LHCN-M2 (cell line): ENCODE data around the gene PICK1. TPM values are rescaled to one million over a fixed set of nuclear protein-coding genes. Genes with fewer than 3 reads are reported as not detected.
"Not testable (repeated sequence)": the region's sequence is repeated elsewhere in the genome, so short reads cannot be mapped to it uniquely, and the experiment has no call there.

Source experiments
- DNase-seq: peaks from one replicate; pipeline ENCODE4 v3.0.0-alpha.2; 2012; ENCODE audit warnings: low read depth
- total RNA-seq: library from RNA; depleted of rRNA; stranded (reverse); fragments of >200 nt; gene quantifications from 2 replicates; pipeline ENCODE4 v1.2.3, GENCODE V29; 2014

Gene PICK1
- total RNA-seq, 1 experiment from 2014 or later = 5.2 TPM

DNA sequence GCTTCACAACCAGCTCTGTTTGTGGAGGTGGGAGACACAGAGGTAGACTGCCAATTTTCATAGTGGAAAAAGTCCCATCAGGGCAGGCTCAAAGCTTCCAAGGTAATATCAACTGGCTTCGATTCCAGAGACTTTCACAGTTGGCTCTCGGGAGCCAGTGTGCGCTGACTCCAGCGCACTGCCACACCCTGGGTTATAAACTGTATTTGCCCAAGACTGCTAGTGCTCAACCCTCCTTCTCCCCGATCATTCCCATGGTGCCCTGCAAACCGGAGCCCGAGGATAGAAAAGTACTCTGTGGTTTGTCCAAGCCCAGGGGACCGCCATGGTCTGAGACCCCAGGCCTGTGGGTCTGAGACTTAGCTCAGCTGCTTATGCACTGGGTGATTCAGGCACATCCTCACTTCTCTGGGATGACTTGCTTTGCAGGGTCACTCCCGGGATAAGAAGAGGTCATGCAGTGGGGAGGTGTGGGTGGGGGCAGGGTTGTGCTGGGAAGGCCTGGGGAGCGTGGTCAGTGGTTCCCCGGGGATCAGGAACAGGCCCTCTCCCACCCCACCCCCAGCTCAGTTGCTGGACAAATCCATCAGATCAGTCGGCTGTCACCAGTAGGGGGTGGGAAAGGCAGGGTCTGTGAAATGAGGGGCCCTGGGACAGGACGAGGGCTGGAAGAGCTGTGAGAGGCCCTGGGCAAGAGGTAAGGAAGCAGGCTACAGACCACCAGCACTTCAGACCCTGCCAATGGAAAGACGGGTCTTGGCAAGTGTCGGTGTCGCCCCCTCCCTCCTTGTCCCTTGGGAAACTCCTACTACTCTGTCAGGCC, 26.7 kb upstream of the PICK1 start:
- peak; percentile 27 for DNase-seq

DNA sequence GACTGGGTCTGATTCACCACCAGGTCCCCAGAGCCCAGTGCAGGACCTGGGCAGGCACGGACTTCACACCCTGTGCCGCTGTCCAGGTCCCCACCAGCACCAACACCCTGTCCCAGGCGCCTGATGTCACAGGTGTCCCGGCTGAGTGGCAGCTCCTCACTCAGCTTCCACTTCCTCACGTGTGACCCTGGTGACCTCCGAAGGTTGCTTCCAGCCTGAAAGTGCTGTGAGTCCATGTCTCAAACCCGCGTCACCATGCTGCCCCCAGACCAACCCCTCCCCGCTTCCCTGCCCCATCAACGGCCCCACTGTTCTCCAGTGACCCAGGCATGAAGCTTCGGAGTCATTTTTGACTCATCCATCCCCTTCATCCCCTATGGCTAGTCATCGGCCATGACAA, 25.7 kb upstream of the PICK1 start:
- no peak for DNase-seq

DNA sequence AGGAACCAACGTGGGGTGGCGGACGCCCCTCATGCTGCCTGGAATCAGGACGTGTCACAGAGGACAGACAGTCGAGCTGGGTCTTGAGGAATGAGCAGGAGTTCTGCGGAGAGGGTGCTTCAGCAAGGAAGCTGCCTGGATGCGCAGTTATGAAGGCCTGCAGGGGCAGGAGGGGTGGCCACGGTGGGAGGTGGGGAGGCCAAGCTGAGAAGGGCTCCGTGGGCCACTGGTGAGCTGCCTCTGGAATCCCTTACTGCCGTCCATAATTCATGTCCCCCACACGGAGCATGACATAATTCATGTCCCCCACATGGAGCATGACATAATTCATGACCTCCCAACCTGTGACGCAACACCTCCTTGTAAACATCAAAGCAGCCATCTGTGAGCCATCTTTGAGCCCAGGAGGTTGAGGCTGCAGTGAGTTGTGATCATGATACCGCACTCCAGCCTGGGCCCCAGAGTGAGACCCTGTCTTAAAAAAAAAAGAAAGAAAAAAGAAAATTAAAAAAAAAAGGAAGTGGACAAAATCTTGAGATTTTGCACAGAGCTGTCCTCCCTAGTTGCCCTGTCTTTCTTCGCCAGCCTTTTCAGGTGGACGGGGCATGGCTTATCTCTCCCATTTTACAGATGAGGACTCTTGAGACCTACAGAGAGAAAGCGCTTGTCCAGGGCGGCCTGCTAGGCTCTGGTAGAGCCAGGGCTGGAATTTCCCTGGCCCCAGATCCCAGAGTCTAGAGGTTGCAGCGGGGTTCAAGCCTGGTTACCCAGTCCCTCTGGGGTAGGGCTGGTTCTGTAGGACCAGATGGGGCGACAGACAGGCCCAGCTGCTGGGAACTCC, 24.3 kb upstream of the PICK1 start:
- DNase-seq = peak; percentile 67

DNA sequence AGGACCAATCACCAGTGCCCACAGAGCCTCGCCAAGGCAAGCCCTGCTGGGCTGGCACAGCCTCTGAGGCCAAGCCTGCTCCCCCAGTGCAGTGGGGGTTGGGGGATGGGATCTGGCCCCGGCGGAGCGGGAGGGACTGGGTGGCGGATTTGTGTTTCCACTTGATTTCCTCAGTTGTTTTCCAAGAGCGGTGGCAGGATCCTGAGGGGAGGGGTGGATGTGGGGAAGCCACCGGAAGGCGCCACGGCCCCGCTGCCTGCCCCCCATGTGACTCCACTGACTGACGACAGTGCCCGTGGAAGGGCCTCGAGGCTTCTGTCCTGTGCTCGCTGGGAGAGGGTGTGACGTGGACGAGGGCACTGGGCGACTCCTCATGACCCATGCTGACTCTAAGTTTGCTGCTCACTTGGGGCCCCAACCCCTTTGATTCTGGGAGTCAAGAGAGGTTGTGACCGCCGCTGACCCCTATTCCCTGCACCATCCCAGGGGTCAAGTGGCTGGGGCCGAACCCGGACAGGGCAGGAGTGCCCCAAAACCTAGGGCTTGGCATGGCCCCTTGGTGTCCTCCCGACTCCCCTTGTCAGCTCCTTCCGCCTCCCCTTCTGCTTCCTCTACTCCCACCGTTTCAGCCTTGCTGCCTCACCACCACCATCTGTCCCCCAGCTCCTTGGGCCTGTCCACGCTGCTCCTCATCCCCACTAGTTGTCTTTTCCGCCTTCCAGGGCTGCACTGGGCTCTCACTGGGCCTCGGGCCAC, 23.5 kb upstream of the PICK1 start:
- DNase-seq = no peak

DNA sequence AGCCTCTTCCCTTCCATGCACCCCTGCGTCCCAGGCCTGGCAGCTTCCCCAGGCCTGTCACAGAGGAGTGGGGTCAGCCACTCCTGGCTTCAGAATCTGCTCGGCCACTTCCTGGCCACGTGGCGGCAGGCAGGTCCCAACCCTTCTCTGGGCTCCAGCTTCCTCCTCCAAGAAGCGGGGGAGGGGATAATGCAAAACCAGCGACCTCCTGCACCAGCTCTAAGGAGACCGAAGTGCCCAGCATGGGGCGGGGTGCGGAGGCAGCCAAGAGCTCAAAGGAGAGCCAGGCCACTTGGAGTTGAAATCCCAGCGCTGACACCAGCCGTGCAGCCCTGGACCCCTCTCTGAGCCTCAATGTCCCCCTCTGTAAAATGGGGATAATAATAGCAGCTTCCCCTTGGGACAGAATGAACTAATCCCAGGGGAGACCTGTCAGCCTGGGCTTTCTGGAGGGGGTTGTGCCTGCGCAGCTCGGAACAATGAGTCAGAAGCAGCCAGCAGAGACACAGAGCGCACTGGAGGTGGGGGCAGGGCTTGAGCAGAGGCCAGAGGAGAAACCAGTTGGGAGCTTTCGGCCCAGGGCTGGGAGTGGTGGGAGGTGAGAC, 22.8 kb upstream of the PICK1 start:
- DNase-seq = peak; percentile 81

DNA sequence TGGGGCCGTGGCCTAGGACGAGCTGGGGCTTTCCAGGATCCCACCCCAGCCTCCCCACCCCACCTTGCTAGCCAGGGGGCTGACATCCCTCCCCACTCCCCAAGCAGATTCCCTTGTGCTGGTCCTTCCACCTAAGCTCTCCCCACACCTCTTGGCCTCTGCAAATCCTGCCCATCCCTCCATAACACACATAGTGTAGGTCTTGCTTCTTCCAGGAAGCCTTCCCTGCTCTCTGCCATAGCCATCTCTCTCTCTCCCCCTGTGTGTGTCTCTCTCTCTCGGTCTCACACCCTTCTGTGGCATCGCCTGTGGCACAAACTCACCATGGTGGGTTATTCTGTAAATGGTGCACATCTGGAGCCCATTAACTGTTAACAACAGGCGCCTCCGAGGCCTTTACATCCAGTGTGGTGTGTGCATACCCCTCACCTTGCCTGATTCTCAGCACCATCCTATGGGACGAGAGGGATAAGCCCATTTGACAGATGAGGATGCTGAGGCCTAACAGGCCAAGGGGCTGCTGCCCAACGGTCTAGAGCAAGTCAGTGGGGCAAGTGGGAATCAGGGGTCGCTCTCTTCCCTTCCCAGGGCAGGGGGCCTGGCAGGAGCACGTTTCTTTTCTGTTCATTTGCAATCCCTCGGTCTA, 22.2 kb upstream of the PICK1 start:
- no peak for DNase-seq

DNA sequence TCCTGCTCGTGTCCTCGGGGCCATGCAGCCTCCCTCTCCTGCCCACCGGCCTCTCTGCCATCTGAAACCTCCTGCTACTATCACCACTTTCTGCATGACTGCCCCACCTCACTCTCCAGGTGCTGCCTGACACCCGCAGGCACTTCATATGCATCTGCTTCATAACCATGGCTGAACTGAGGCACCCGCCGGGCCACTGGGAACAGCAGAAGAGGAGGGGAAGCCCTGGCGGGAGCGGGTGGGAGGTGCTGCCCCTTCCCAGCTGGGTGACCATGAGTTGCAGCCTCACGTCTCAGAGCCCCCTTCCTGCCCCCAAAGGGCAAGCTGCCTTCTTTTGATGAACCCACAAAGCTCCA, 21.7 kb upstream of the PICK1 start:
- no peak for DNase-seq

DNA sequence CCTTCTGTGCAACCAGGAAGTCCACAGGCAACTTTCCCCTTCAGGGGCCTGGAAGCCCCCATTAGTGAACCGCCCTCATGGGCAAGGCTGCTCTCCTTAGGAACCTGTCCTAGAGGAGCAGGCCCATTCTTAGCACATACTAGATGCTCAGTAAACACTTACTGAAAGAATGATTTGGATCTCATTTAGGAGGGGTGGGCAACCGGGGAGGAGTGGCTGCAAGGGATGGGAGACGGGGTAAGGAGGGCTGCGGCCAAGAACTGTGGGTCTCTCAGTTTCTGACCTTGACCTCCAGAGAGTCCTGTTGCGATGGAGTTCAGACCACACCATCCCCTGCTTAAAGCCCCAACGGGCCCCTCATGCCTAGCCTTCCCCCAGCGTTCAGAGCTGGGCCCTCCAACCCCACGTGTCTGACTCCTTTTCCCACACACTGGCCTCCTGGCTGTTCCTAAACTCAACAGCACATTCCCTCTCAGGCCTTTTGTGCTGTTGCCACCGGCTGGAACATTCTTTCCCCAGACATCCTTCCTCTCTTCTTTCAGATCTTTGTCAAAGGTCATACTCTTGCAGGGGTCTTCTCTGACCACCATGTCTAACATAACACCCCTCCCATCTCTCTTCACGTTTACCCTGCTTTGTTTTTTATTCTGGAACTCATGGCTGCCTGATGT, 20.7 kb upstream of the PICK1 start:
- no peak for DNase-seq

DNA sequence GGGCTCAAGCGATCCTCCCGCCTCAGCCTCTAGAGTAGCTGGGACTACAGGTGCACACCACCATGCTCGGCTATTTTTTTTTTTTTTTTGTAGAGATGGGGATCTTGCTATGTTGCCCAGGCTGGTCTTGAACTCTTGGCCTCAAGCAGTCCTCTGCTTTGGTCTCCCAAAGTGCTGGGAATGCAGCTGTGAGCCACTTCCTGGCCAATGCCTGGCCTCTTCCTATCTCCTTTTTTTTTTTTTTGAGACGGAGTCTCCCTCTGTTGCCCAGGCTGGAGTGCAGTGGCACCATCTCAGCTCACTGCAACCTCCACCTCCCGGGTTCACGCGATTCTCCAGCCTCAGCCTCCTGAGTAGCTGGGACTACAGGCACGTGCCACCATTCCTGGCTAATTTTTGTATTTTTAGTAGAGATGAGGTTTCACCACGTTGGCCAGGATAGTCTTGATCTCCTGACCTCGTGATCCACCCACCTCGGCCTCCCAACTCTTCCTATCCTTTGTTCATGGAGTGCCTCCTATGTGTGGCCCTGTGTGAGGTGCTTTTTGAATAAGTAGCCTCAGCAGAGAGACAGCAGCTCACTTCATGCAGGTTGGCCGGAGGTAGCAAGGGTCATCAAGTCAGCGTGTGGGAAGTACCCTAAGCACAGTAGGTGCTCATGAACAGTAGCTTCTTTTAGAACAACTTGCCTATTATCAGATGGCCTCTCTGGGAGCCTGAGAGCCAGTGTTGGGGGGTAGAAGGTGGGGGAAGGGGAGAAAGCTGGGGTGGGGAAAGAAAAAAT, 19.6 kb upstream of the PICK1 start:
- not testable (repeated sequence) for DNase-seq

DNA sequence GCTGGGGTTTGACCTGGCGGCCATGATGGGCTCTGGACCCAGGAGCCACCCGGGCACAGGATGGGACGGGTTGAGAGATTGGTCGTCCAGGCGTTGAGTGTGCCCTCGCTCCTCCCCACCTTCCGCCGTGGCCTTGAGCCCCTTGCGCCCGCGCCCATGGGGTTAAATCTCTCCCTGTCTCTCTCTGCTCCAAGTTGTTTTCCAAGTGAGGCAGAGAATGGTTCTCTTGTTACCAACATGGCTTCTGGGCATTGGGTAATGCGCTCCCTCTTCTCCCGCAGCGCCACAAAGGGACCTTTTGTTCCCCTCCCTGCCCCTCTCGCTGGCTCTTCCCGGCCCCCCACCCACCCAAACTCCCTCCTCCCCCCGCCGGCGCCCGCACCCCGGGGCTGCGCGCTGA, 18.8 kb upstream of the PICK1 start:
- DNase-seq = no peak

DNA sequence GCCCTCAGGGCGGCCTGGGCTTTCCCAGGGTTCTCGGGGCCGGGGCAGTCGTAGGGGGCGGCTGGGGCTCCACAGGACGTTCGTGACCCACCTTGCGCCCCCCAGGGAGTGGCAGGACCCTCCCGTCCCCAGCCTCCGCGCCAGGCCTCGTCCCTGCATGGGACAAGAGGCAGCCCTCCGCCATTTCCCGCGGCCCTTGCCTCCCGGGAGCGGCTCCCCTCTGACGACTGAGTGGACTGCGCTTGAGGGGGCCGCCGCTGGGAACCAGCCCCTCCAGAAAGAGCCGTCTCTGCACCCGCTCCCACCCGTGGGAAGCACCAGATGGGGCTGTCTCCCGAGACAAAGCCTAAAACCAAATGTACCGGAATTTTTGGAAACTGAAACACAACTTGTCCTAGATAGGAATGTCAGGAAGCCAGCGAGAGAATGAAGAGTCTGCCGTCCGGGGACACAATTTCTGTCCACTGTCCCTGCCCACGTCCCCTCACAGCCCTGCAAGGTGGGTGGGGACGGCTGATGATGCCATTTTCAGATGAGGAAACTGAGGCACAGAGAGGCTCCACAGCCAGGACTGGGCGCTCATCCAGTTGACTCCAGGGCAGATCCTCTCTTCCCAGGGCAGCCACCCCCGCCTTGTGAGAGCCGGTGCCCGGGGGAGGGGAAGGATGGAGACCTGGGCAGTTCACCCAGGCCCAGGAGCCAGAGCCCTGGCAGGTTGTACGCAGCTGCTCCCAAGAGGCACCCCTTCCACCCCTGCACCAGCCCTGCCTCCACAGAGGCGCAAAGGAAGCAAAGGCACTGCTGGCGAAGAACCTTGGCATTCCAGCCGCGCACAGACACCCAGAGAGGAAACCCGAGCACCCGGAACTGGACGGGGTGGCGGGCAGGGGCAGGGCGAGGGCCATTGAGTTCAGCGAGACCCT, 18.1 kb upstream of the PICK1 start:
- no peak for DNase-seq

DNA sequence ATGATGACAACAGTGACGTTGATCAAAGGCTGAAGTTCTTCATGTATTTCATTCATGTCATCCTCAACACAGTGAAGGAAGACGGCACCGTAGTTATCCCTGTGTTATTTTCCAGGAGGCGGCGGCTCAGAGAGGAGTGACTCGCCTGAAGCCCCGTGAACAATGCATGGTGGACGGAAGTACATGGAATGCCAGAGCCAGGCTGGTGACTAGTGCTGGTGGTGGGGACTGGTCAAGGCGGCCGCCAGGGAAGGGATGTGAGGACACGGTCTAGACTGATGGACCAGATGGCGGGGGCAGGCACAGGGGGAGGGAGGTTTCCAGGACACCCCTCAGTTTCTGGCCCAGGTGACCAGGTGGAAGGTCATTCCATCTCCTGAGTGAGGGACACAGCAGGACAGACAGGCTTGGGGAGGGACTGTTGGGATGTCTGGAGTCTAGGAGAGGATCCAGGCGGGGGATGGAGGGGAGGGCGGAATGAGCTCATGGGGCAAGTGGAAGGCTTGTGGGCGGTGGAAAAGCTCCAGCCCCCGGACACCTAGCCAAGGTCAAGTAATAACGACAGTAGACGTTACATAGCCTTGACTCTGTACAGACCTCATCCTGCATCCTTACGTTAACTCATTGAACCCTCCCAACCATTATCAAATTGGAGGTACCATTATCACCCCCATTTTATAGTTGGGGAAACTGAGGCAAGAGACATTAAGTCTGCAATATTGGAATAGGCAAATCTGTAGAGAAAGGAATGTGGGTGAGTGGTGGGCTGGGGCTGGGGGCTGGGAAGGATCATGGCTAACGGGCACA, 16.0 kb upstream of the PICK1 start:
- peak; percentile 10 for DNase-seq

DNA sequence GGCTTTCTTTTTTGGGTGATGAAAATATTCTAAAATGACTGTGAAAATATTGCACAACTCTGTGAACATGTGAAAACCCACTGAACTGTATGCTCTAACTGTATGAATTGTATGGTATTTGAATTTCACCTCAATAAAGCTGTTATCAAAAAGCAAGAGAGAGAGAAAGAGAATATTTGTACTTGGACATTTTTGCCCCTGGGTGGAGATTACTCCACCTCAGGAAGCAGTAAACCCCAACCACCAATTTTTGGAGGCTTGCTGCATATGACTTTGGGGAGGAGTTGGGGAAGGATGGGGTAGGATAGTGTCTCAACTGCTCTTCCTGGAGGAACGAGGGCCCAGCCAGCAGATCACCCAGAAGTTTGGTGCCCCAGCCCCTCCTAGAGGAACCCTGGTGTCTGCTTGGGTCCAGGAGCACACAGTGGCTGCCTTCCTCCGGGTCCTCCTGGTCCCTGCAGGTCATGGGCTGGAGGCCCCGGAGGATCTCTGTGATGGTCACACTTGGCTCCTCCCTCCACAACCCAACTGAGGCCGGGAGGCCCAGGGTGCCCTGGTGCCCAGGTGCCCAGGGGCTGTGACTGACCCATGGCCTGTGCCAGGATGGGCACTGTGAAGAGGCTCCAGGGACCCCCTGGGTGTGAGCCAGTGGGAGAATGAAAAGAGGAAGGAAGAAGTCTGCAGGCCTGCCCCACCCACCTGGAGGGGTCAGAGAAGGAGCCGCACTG, 15.3 kb upstream of the PICK1 start:
- no peak for DNase-seq

DNA sequence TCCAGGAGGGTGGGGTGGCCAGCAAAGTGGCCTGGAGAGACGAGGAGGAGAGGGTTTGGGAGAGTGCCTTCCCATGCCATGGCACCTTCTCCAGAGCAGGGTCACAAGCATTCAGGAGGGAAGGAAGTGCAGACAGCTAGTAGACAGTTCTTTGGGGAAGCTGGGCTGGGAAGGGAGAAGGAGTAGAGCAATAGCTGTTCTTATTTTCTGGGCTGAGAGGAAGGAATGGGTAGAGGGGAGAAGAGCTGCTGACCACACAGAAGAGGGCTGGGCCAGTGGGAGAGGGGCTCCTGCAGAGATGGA, 14.8 kb upstream of the PICK1 start:
- no peak for DNase-seq

DNA sequence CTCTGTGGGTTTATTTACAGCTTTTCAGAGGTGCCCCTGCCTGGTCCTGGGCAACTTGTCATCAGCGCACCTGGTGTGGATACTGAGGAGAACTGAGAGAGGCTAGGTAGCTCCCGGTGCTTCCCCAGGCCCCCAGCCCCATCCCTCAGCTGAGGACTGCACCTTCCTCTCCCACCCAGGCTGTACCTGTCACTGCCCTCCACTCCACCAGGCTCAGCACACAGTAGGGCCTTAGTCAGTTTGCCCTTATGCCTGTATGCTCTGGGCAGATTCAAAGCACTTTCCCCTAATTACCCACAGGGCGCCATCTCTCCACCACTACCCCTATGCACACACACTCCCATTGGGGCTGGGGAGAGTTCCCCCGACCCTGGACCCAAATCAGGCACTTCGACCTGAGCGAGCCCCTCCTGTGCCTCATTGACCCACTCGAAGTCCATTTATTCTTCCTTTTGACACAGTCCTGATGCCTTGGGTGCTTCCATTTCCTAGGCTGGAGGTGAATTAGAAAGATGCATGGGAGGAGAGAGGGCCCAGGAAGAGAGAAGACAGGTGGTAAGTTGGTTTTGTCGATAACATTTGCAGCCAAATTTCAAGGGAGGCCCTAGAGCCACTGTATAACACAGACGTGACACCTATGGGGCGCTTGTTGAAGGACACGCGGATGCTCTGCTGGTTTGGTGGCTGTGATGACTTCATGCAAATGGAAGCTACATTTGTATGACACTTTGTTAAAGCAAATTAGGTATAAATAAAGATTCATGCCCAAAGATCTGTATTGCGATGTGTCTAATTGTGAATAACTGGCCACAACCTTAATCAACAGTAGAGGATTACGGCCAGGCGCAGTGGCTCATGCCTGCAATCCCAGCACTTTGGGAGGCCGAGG, 13.8 kb upstream of the PICK1 start:
- no peak for DNase-seq

DNA sequence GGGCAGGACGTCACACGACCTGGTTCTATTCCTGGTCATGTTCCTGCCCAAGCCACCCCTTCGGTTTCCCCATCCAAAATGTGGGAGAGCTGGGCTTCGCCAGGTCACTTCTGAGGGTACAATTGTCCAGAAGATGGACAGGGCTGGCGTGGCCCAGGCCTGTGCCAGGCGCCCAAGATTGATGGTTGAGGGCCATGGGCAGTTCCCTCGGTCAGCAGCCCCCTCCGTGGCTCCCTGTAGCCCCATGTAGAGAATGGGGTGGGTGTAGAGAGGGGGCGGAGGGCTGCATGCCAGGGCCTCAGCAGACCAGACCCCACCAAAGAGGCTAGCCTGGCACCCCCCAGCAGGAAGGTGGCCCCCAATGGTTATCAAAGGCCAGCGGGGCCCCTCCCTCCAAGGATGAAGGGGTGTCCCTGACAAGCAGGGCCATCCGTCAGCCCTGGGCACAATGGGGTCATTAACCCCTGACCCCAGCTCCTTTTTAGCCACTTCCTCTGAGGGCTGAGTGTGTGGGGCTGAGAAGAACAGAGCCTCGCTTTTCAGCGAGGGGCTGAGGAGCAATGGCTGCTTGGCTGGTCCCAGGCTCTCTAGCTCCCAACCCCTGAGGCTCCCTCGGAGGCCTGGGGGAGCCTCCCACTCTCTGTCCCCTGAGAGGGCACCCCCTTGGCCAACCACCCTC, 11.0 kb upstream of the PICK1 start:
- DNase-seq = no peak
